HEK293 (cell line): ENCODE results near the gene CCNL1.

Experiments
- BCL11A ChIP-seq: fragments of 450-650 bp; formaldehyde crosslinking; IDR thresholded peaks from 2 replicates; pipeline ENCODE4 v1.5.1; 2016; ENCODE audit warnings: low read depth, missing biosample characterization, missing genetic modification characterization
- BCL11B ChIP-seq: fragments of 450-650 bp; formaldehyde crosslinking; IDR thresholded peaks from 2 replicates; pipeline ENCODE4 v1.5.1; 2016; ENCODE audit warnings: low read depth, missing biosample characterization, missing genetic modification characterization
- KLF7 ChIP-seq: fragments of 450-650 bp; formaldehyde crosslinking; IDR thresholded peaks from 2 replicates; pipeline ENCODE4 v1.5.1; 2016; ENCODE audit warnings: missing biosample characterization, missing genetic modification characterization, borderline replicate concordance
- MYNN ChIP-seq: fragments of 450-650 bp; formaldehyde crosslinking; IDR thresholded peaks from 2 replicates; pipeline ENCODE4 v1.5.1; 2016; ENCODE audit warnings: missing biosample characterization, missing genetic modification characterization, borderline replicate concordance
- PRDM10 ChIP-seq: fragments of 450-650 bp; formaldehyde crosslinking; IDR thresholded peaks from 2 replicates; pipeline ENCODE4 v1.5.1; 2016; ENCODE audit warnings: missing biosample characterization, missing genetic modification characterization
- PRDM4 ChIP-seq: fragments of 450-650 bp; formaldehyde crosslinking; IDR thresholded peaks from 2 replicates; pipeline ENCODE4 v1.5.1; 2017; ENCODE audit warnings: missing biosample characterization, missing genetic modification characterization
- TSHZ1 ChIP-seq: fragments of 450-650 bp; formaldehyde crosslinking; IDR thresholded peaks from 2 replicates; pipeline ENCODE4 v1.5.1; 2016; ENCODE audit warnings: missing biosample characterization, missing genetic modification characterization, borderline replicate concordance
- WT1 ChIP-seq: fragments of 450-650 bp; formaldehyde crosslinking; IDR thresholded peaks from 2 replicates; pipeline ENCODE4 v1.5.1; 2016; ENCODE audit warnings: missing biosample characterization, missing genetic modification characterization
- ZBTB17 ChIP-seq: fragments of 450-650 bp; formaldehyde crosslinking; IDR thresholded peaks from 2 replicates; pipeline ENCODE4 v1.5.1; 2016; ENCODE audit warnings: missing biosample characterization, missing genetic modification characterization
- ZBTB48 ChIP-seq: fragments of 450-650 bp; formaldehyde crosslinking; IDR thresholded peaks from 2 replicates; pipeline ENCODE4 v1.5.1; 2016; ENCODE audit warnings: missing biosample characterization, missing genetic modification characterization
- ZFHX2 ChIP-seq: fragments of 450-650 bp; formaldehyde crosslinking; conservative IDR thresholded peaks from 2 replicates; pipeline ENCODE4 v1.5.1; 2016; ENCODE audit warnings: missing biosample characterization, missing genetic modification characterization
- ZFP37 ChIP-seq: fragments of 450-650 bp; formaldehyde crosslinking; IDR thresholded peaks from 2 replicates; pipeline ENCODE4 v1.5.1; 2016; ENCODE audit warnings: missing biosample characterization, missing genetic modification characterization
- ZNF174 ChIP-seq: fragments of 450-650 bp; formaldehyde crosslinking; IDR thresholded peaks from 2 replicates; pipeline ENCODE4 v1.5.0; 2017; ENCODE audit warnings: missing biosample characterization, mild to moderate bottlenecking, missing genetic modification characterization
- ZNF175 ChIP-seq: fragments of 450-650 bp; formaldehyde crosslinking; IDR thresholded peaks from 2 replicates; pipeline ENCODE4 v1.5.1; 2016; ENCODE audit warnings: missing biosample characterization, missing genetic modification characterization
- ZNF184 ChIP-seq: fragments of 450-650 bp; IDR thresholded peaks from 2 replicates; pipeline ENCODE4 v1.5.1; 2018; ENCODE audit warnings: missing biosample characterization, mild to moderate bottlenecking, missing genetic modification characterization
- ZNF335 ChIP-seq: fragments of 450-650 bp; formaldehyde crosslinking; conservative IDR thresholded peaks from 2 replicates; pipeline ENCODE4 v1.5.1; 2016; ENCODE audit warnings: missing biosample characterization, missing genetic modification characterization
- ZNF341 ChIP-seq: fragments of 450-650 bp; formaldehyde crosslinking; IDR thresholded peaks from 2 replicates; pipeline ENCODE4; 2016; ENCODE audit warnings: low read depth, missing biosample characterization, missing genetic modification characterization
- ZNF366 ChIP-seq: fragments of 450-650 bp; formaldehyde crosslinking; conservative IDR thresholded peaks from 2 replicates; pipeline ENCODE4 v1.5.1; 2016; ENCODE audit warnings: missing biosample characterization, missing genetic modification characterization
- ZNF398 ChIP-seq: fragments of 450-650 bp; formaldehyde crosslinking; IDR thresholded peaks from 2 replicates; pipeline ENCODE4 v1.5.1; 2017; ENCODE audit warnings: missing biosample characterization, missing genetic modification characterization
- ZNF449 ChIP-seq: fragments of 450-650 bp; formaldehyde crosslinking; IDR thresholded peaks from 2 replicates; pipeline ENCODE4 v1.5.1; 2017; ENCODE audit warnings: missing biosample characterization, mild to moderate bottlenecking, missing genetic modification characterization, moderate library complexity
- ZNF48 ChIP-seq: fragments of 450-650 bp; formaldehyde crosslinking; IDR thresholded peaks from 2 replicates; pipeline ENCODE4 v1.5.1; 2016; ENCODE audit warnings: missing biosample characterization, missing genetic modification characterization
- ZNF514 ChIP-seq: fragments of 450-650 bp; formaldehyde crosslinking; IDR thresholded peaks from 2 replicates; pipeline ENCODE4 v1.5.1; 2016; ENCODE audit warnings: missing biosample characterization, missing genetic modification characterization
- ZNF571 ChIP-seq: fragments of 450-650 bp; formaldehyde crosslinking; IDR thresholded peaks from 2 replicates; pipeline ENCODE4 v1.5.0; 2017; ENCODE audit warnings: missing biosample characterization, missing genetic modification characterization
- ZNF777 ChIP-seq: fragments of 450-650 bp; formaldehyde crosslinking; IDR thresholded peaks from 2 replicates; pipeline ENCODE4 v1.5.1; 2017; ENCODE audit warnings: missing biosample characterization, missing genetic modification characterization, borderline replicate concordance
- ZNF843 ChIP-seq: fragments of 450-650 bp; formaldehyde crosslinking; IDR thresholded peaks from 2 replicates; pipeline ENCODE4 v1.5.1; 2016; ENCODE audit warnings: missing biosample characterization, missing genetic modification characterization
- ZSCAN30 ChIP-seq: fragments of 450-650 bp; IDR thresholded peaks from 2 replicates; pipeline ENCODE4 v1.5.1; 2018; ENCODE audit warnings: missing biosample characterization, mild to moderate bottlenecking, missing genetic modification characterization, moderate library complexity

Gene CCNL1

GRCh38 chr3:157159762-157160657 lies at the start of gene CCNL1 (continued):
- TF ChIP-seq ZNF48 (tag by site-specific recombination) (no peak), MYNN (no peak), ZNF514 (tag by site-specific recombination) (no peak), KLF7 (tag by site-specific recombination) (peak; percentile 96), ZNF366 (0 out of 2 replicates have a peak, but pooled peaks have one; percentile 14), ZNF184 (no peak), ZFP37 (tag by site-specific recombination) (peak; percentile 97), ZNF571 (no peak), PRDM4 (tag by site-specific recombination) (peak; percentile 64; the same call in 1 of the 2 replicates), TSHZ1 (tag by site-specific recombination) (0 out of 2 replicates have a peak, but pooled peaks have one; percentile 27), BCL11B (tag by site-specific recombination) (peak; percentile 88), ZNF174 (tag by site-specific recombination) (no peak), ZBTB17 (tag by site-specific recombination) (peak; percentile 94), ZSCAN30 (tag by site-specific recombination) (peak; percentile 99), ZNF398 (tag by site-specific recombination) (peak; percentile 37; the same call in 1 of the 2 replicates), ZFHX2 (peak; percentile 68), PRDM10 (tag by site-specific recombination) (peak; percentile 85), ZNF843 (peak; percentile 61; the same call in 1 of the 2 replicates), BCL11A (tag by site-specific recombination) (peak; percentile 73; the same call in 1 of the 2 replicates), ZNF335 (peak; percentile 44), WT1 (tag by site-specific recombination) (peak; percentile 72), ZBTB48 (tag by site-specific recombination) (peak; percentile 73; the same call in 1 of the 2 replicates), ZNF777 (tag by site-specific recombination) (peak; percentile 77; the same call in 1 of the 2 replicates), ZNF449 (peak; percentile 72), ZNF175 (tag by site-specific recombination) (no peak), ZNF341 (tag by site-specific recombination) (peak; percentile 45)
